Measurements from ENCODE around the gene HTRA1. TPM values are rescaled to one million over a fixed set of nuclear protein-coding genes. Genes with fewer than 3 reads are reported as not detected.

HTRA1 gene
- total and polyA plus RNA-seq, 10 of the 15 experiments (the other 5 are each of a cell fraction or from before 2014, with no cell fraction given) = 0.13 TPM; not detected in 9

GRCh38 chr10:122561792-122562191 is 100.4 kb downstream of the HTRA1 start:
- BruUV-seq (replicated peaks) = no TSS peak
- no peak for DNase-seq (ENCODE audit: low read depth, low spot score)
- ChIA-PET CTCF (no interaction called here), SMC1A (ENCODE audit: uncharacterized antibody, unreplicated experiment) (no interaction called here), POLR2A (no interaction called here), RAD21 (ENCODE audit: unreplicated experiment) (no interaction called here)
- Histone ChIP-seq H3K4me1 (ENCODE audit: control insufficient read depth, insufficient read depth, low read length) (no peaks in the 10 kb centered on the region), H3K9ac (ENCODE audit: control insufficient read depth, insufficient read depth, low read length) (no peak overlapping the region), H3K9me3 (replicated peaks; ENCODE audit: control insufficient read depth, insufficient read depth, low read length) (no peaks in the 10 kb centered on the region), H3K36me3 (ENCODE audit: control insufficient read depth in 2 of 2, insufficient read depth in 2 of 2, low read length in 1 of 2) (no peaks in the 10 kb centered on the region), H2AFZ (ENCODE audit: control insufficient read depth, low read depth, low read length) (no peak overlapping the region), H3K79me2 (ENCODE audit: control insufficient read depth, insufficient read depth, low read length) (no peaks in the 10 kb centered on the region), H3K27ac (ENCODE audit: control insufficient read depth, insufficient read depth) (no peak overlapping the region), H3K27me3 (replicated peaks in 1 of 2; ENCODE audit: control insufficient read depth in 2 of 2, insufficient read depth in 2 of 2, low read length in 1 of 2) (no peaks in the 10 kb centered on the region; a peak in 1 of 4 replicates), H4K20me1 (ENCODE audit: control insufficient read depth, insufficient read depth) (no peaks in the 10 kb centered on the region; the same call in 1 of the 2 replicates), H3K4me2 (ENCODE audit: control insufficient read depth, insufficient read depth) (no peak overlapping the region), H3K4me3 (no peak overlapping the region)
- no peak for ATAC-seq
- no peak for FAIRE-seq
- intact Hi-C loops (cut with micrococcal nuclease; ENCODE audit: unreplicated experiment) = loop anchor here (10.0 kb wide), 1 partner anchor 127 kb away; no protein-coding TSS in a partner anchor
- no peak for TF ChIP-seq EZH2 (IDR thresholded peaks at IDR 0.05; ENCODE audit: borderline replicate concordance, control insufficient read depth, low read depth, low read length)
- in situ Hi-C loops (cut with MboI) = no loop called here

Small RNA genes within 50 kb of the gene (microRNA-seq; reads per million reads assigned to microRNA genes)
- gene MIR3941 = not detected

Small RNA genes within 50 kb of the gene (small RNA-seq; reads per million reads assigned to genes)
- not detected for gene MIR3941

Other genes starting within 250 kb of the HTRA1 start
- gene BTBD16, start 190.3 kb upstream of the HTRA1 start, total RNA-seq (2014; rRNA removed) = not detected in 2 replicates
- not detected in 2 replicates for gene BTBD16, start 190.3 kb upstream of the HTRA1 start, total RNA-seq (2014; rRNA removed; fragmentation: Illumina TruSeq; extraction: Trizol)
- not detected in 2 replicates for gene BTBD16, start 190.3 kb upstream of the HTRA1 start, total RNA-seq (2021)
- 0.07 and 0.11 TPM in 2 replicates for gene BTBD16, start 190.3 kb upstream of the HTRA1 start, polyA plus RNA-seq (2011; rRNA removed)
- gene BTBD16, start 190.3 kb upstream of the HTRA1 start, polyA plus RNA-seq (2014; fragmentation: Illumina TruSeq; extraction: Trizol) = not detected in 2 replicates
- gene BTBD16, start 190.3 kb upstream of the HTRA1 start, polyA plus RNA-seq (2014; fragmentation: Nextera tagmentation; extraction: Ambion mirVana) = not detected
- not detected in 2 replicates for gene BTBD16, start 190.3 kb upstream of the HTRA1 start, polyA plus RNA-seq (2014; rRNA removed)
- not detected for gene BTBD16, start 190.3 kb upstream of the HTRA1 start, polyA plus RNA-seq (2016; fragmentation: Nextera tagmentation; extraction: Ambion mirVana)
- gene PLEKHA1, start 86.8 kb upstream of the HTRA1 start, total RNA-seq (2014; rRNA removed) = 0.23 and 0.33 TPM in 2 replicates
- gene PLEKHA1, start 86.8 kb upstream of the HTRA1 start, total RNA-seq (2014; rRNA removed; fragmentation: Illumina TruSeq; extraction: Trizol) = 0.31 and 0.37 TPM in 2 replicates
- gene PLEKHA1, start 86.8 kb upstream of the HTRA1 start, total RNA-seq (2021) = 0.43 and 0.64 TPM in 2 replicates
- 6.0 and 8.9 TPM in 2 replicates for gene PLEKHA1, start 86.8 kb upstream of the HTRA1 start, polyA plus RNA-seq (2011; rRNA removed)
- gene PLEKHA1, start 86.8 kb upstream of the HTRA1 start, polyA plus RNA-seq (2014; fragmentation: Illumina TruSeq; extraction: Trizol) = 0.50 and 0.60 TPM in 2 replicates
- gene PLEKHA1, start 86.8 kb upstream of the HTRA1 start, polyA plus RNA-seq (2014; fragmentation: Nextera tagmentation; extraction: Ambion mirVana) = under 1 TPM; 0.15 to 0.19 TPM
- gene PLEKHA1, start 86.8 kb upstream of the HTRA1 start, polyA plus RNA-seq (2014; rRNA removed) = 0.25 and 0.33 TPM in 2 replicates
- under 1 TPM; 0.25 to 0.35 TPM for gene PLEKHA1, start 86.8 kb upstream of the HTRA1 start, polyA plus RNA-seq (2016; fragmentation: Nextera tagmentation; extraction: Ambion mirVana)
- not detected in 2 replicates for gene ARMS2, start 6.9 kb upstream of the HTRA1 start, total RNA-seq (2014; rRNA removed)
- gene ARMS2, start 6.9 kb upstream of the HTRA1 start, total RNA-seq (2014; rRNA removed; fragmentation: Illumina TruSeq; extraction: Trizol) = not detected in 2 replicates
- not detected in 2 replicates for gene ARMS2, start 6.9 kb upstream of the HTRA1 start, total RNA-seq (2021)
- gene ARMS2, start 6.9 kb upstream of the HTRA1 start, polyA plus RNA-seq (2011; rRNA removed) = not detected in 2 replicates
- gene ARMS2, start 6.9 kb upstream of the HTRA1 start, polyA plus RNA-seq (2014; fragmentation: Illumina TruSeq; extraction: Trizol) = not detected in 2 replicates
- gene ARMS2, start 6.9 kb upstream of the HTRA1 start, polyA plus RNA-seq (2014; fragmentation: Nextera tagmentation; extraction: Ambion mirVana) = not detected
- not detected in 2 replicates for gene ARMS2, start 6.9 kb upstream of the HTRA1 start, polyA plus RNA-seq (2014; rRNA removed)
- not detected for gene ARMS2, start 6.9 kb upstream of the HTRA1 start, polyA plus RNA-seq (2016; fragmentation: Nextera tagmentation; extraction: Ambion mirVana)
- 0.06 TPM in 1 of 2 replicates, not detected in the other for gene DMBT1, start 99.2 kb downstream of the HTRA1 start, total RNA-seq (2014; rRNA removed)
- under 0.01 TPM in 1 of 2 replicates, not detected in the other for gene DMBT1, start 99.2 kb downstream of the HTRA1 start, total RNA-seq (2014; rRNA removed; fragmentation: Illumina TruSeq; extraction: Trizol)
- gene DMBT1, start 99.2 kb downstream of the HTRA1 start, total RNA-seq (2021) = 0.13 TPM in 2 replicates
- not detected in 2 replicates for gene DMBT1, start 99.2 kb downstream of the HTRA1 start, polyA plus RNA-seq (2011; rRNA removed)
- gene DMBT1, start 99.2 kb downstream of the HTRA1 start, polyA plus RNA-seq (2014; fragmentation: Illumina TruSeq; extraction: Trizol) = 0.01 and 0.05 TPM in 2 replicates
- gene DMBT1, start 99.2 kb downstream of the HTRA1 start, polyA plus RNA-seq (2014; fragmentation: Nextera tagmentation; extraction: Ambion mirVana) = not detected
- 0.03 TPM in 1 of 2 replicates, not detected in the other for gene DMBT1, start 99.2 kb downstream of the HTRA1 start, polyA plus RNA-seq (2014; rRNA removed)
- gene DMBT1, start 99.2 kb downstream of the HTRA1 start, polyA plus RNA-seq (2016; fragmentation: Nextera tagmentation; extraction: Ambion mirVana) = not detected
- gene C10orf120, start 238.3 kb downstream of the HTRA1 start, total RNA-seq (2014; rRNA removed) = not detected in 2 replicates
- not detected in 2 replicates for gene C10orf120, start 238.3 kb downstream of the HTRA1 start, total RNA-seq (2014; rRNA removed; fragmentation: Illumina TruSeq; extraction: Trizol)
- gene C10orf120, start 238.3 kb downstream of the HTRA1 start, total RNA-seq (2021) = not detected in 2 replicates
- not detected in 2 replicates for gene C10orf120, start 238.3 kb downstream of the HTRA1 start, polyA plus RNA-seq (2011; rRNA removed)
- not detected in 2 replicates for gene C10orf120, start 238.3 kb downstream of the HTRA1 start, polyA plus RNA-seq (2014; fragmentation: Illumina TruSeq; extraction: Trizol)
- gene C10orf120, start 238.3 kb downstream of the HTRA1 start, polyA plus RNA-seq (2014; fragmentation: Nextera tagmentation; extraction: Ambion mirVana) = not detected
- gene C10orf120, start 238.3 kb downstream of the HTRA1 start, polyA plus RNA-seq (2014; rRNA removed) = not detected in 2 replicates
- gene C10orf120, start 238.3 kb downstream of the HTRA1 start, polyA plus RNA-seq (2016; fragmentation: Nextera tagmentation; extraction: Ambion mirVana) = not detected

Data from GM12878 (cell line).